Activated CD8-positive, alpha-beta memory T cell treated with anti-CD3 and anti-CD28 coated beads, Interleukin-2, amount 50 U/mL, for 24 hours (primary cell): ENCODE data around the gene POFUT2.

Experiments
- DNase-seq: peaks from one replicate; pipeline ENCODE4 v3.0.0-alpha.2; 2020; ENCODE audit errors: extremely low read depth

Gene POFUT2, protein sequence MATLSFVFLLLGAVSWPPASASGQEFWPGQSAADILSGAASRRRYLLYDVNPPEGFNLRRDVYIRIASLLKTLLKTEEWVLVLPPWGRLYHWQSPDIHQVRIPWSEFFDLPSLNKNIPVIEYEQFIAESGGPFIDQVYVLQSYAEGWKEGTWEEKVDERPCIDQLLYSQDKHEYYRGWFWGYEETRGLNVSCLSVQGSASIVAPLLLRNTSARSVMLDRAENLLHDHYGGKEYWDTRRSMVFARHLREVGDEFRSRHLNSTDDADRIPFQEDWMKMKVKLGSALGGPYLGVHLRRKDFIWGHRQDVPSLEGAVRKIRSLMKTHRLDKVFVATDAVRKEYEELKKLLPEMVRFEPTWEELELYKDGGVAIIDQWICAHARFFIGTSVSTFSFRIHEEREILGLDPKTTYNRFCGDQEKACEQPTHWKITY

DNA sequence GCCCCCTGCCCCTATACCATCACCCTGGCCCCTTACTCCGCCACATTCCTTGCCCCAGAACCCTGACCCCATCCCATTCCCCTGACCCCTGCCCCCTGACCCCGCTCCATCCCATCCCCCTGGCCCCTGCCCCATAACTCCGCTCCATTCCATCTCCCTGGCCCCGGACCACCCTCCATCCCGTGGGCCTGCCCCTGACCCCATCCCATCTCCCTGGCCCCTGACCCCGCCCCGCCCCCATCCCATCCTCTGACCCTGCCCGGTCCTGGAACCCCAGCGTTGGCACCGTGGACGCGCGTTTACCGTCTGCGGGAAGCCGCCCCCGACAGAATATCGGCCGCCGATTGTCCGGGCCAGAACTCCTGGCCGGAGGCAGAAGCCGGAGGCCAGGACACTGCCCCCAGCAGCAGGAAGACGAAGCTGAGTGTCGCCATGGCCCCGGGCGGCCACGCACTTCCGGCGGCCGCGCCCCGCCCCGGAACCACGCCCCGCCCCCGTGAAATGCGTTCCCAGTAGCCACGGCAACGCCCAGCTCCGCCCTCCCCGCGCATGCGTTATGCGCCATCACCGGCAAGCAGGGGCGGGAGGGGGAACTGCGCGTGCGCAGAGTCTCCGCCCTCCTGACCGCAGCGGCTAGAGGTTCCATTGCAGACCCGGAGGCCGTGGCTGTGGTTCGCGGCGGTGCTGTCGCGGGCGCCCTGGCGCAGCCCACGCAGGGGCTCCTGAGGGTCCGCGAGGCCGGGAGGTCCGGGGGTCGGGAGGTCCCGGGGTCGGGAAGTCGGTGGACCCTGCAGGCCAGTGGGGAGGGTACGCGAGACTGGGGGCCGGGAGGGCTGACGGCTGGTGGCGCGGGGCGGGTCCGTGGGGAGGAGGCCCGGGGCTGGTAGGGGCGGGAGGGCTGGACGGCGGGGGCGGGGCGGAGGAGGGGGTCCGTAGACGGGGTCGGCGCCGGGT lies at the start of gene POFUT2:
TSS of gene POFUT2 (minus strand) at position 458 of the 954 bp plus-strand sequence. CDS start at position 434, 24 bp downstream.
- peak; percentile 92 for DNase-seq

DNA sequence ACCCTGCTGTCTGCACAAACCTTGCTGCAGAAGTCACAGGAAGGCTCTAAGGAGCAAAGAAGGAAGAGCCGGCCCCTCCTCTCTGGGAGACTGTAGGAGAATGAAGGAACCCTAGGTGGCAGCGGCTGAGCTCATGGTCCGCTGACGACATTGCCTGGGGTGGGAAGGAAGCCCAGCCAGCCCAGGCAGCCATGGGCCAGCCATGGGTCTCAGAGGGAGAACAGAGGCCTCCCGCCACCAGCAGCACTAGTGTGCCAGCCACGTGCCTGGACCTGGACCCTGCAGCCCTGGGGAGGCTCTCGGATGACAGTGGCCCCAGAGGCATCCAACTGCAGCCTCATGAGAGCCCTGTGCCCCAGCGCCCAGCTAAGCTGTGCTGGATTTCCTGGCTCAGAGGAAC lies 49.2 kb upstream of the POFUT2 start:
- no peak for DNase-seq

DNA sequence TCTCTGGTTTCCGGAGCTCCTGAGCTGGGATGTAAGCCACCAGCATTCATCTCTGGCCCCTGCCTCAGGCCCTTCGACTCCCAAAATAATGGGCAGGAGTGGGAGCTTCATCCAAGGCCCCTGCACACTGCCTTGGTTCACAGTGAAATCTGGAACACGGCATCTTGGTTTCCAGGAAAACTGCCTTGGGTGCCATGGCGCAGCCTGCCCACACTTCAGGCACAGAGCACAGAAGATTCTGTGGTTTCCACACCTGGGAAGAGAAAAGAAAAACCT lies 48.8 kb upstream of the POFUT2 start:
- no peak for DNase-seq

DNA sequence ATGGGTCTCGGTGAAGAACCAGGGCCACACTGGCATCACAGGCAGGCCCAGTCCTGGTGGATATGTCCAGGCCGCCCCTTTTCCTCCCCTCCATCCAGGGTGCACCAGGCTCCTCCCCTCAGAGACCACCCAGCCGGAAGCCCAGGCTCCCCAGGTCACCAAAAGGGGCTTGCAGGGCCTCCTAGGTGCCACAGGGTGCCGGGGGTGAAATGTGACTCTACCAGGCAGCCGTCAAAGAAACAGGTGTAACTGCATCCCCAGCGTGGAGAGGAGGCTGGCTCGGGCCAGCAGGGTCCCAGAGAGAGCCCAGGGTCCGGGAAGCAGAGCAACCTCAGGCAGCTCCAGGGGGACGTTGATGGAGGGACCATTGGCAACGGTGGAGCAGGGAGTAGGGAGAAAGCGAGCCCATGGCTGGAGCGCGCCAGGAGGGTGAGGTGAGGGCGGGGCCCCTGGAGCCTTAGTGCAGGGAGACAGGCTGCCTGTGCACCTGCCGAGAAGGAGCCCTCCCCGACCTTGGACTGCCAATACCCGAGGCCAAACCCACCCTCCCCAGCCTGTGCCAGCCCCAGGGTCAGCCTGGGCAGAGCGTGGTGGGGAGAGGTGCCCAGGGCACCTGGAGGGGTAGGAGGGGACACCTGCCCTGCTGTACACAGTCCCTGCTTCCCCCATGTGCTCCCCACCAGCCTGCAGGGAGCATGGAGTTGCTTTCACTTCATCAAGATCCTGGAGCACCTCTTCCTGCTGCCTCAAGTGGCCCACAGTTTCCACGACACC lies 48.3 kb upstream of the POFUT2 start:
- no peak for DNase-seq

DNA sequence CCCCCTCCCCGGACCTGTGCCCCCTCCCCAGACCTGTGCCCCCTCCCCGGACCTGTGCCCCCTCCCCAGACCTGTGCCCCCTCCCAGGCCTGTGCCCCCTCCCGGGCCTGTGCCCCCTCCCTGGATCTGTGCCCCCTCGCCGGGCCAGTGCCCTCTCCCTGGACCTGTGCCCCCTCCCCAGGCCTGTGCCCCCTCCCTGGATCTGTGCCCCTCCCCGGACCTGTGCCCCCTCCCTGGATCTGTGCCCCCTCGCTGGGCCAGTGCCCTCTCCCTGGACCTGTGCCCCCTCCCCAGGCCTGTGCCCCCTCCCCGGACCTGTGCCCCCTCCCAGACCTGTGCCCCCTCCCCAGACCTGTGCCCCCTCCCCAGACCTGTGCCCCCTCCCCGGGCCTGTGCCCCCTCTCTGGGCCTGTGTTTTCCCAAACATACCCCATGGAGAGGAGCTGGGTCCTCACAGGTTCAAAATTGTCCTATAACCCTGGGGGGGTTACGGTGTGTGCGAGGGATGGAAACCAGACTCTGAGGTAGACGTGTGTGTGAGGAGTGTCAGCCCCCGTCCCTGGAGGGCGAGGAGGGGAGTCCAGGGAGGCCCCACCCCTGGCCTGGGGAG lies 47.6 kb upstream of the POFUT2 start:
- no peak for DNase-seq

DNA sequence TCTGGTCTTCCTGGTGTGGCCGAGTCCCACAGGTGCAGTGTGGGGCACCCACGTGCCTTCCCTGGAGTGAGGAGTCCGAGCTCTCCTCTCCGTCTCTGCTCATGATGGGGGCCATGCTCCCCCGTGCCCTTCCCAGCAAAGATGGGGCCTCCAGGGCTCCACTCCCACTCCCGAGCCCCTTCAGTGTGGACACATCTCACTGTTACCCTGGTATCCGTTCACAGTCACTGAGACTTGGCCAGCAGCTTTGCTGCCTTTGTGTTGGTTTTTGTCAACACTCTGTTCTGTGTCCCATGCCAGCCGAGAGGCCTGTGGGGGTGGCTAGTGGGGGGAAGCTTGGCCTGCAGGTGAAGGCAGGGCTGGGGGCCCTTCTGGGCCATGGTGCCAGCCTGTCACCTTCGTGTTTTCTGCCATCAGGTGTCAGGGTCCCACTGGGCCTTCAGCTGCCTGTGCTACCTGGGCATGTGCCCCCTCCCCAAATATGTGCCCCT lies 46.9 kb upstream of the POFUT2 start:
- no peak for DNase-seq

DNA sequence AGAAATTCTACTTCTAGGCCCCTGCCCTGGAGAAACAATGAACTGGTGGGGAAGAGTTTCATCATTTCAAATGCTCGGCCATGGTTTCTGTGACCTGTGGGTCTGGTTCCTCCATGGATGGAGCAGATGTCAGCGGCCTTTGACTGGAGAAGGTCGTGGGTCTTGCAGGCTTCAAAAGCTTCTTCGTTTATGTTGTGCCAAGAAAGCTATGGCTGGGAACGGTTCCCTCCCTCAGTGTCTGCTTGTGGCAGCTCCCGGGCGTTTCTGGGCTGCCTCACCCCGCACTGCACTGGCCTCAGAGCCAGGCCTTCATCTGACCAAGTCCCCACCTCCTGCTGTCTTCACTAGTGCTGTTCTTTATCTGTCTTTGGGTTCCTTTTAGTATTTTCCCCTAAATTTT lies 46.4 kb upstream of the POFUT2 start:
- no peak for DNase-seq

DNA sequence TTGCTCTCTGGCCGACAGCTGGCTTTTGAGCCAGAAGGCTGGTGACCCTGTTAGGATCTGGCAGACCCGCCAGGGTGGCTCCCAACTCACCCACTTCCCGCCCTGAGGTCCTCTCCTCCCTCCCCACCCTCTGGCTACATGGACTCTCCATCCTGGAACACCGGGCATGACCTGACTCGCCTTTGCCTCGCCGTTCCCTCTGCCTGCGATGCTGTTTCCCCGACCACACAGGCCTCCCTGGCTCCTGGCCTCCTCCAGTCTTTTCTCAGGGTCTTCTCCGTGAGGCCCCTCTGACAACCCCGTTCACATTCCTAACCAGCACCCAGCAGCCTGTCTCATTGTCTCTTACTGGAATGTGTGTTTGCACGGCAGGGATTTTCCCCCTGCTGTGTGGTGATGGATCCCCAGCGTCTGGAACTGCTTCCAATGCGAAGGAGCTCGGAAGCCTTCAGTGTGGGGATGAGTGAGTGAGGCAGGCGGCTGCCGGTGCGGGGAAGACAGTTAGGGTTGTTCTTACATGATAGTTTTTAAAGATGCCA lies 46.0 kb upstream of the POFUT2 start:
- DNase-seq, result no peak

DNA sequence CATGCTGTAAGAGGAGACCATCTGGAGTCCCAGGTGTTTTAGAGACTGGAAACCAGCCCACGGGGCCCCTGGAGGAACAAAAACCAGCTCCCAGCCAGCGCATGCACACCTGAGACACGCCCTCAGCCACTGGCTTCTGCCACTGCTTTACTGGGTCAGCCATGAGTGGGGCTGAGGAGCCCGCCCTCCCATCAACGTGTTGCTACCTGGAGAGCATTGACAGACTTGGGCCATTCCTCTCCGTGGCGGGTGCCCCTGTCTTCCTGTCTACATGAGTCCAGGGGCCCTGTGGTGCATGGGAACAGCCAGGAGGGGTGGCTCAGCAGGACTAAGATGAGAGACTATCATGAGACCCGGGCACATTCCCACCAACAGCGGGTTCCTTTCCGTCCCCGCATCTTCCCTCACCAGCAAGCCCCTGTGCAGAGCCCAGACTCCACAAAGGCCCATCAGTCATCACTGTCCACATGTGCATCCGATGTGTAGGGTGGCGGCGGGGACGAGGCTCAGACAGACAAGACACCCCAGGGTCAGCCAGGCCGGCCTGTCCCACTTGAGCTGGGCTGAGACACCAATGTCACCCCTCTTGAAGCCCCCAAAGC lies 45.4 kb upstream of the POFUT2 start:
- DNase-seq, result no peak

DNA sequence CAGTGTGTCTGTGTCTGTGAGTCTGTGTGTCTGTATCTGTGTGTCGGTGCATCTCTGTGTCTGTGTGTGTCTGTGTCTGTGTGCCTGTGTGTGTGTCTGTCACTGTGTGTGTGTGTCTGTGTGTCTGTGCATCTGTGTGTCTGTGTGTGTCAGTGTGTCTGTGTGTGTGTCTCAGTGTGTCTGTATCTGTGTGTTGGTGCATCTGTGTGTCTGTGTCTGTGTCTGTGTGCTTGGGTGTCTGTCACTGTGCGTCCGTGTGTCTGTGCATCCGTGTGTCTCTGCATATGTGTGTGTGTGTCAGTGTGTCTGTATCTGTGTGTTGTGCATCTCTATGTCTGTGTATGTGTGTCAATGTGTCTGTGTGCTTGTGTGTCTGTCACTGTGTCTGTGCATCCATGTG lies 44.7 kb upstream of the POFUT2 start:
- DNase-seq, result no peak

DNA sequence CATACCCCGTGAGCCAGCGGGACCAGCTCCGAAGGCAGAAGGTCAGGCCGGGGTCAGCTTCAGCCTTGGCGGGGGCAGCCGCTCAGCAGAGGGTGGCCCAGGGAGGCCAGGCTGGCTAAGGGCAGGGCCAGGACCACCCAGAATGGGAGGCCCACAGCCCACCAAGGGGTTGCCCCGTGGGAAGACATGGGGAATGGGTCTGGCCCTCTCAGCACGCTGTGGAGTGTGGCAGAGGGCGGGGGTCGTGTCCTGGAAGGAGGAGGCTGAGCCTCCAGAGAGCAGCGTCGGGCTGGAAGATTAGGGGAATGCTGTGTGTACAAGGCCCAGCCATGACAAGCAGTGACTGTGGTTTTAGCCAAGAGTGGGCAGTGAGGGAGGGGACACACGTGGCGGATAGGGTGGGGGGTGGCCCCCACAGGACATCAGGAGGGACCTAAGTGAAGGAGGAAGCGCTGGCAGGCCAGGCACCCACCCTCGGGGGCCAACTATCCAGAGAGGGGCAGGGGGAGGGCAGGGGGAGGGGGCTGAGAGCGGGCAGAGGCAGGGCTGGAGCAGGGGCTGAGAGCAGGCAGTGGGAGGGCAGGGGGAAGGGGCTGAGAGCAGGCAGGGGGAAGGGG lies 43.9 kb upstream of the POFUT2 start:
- no peak for DNase-seq

DNA sequence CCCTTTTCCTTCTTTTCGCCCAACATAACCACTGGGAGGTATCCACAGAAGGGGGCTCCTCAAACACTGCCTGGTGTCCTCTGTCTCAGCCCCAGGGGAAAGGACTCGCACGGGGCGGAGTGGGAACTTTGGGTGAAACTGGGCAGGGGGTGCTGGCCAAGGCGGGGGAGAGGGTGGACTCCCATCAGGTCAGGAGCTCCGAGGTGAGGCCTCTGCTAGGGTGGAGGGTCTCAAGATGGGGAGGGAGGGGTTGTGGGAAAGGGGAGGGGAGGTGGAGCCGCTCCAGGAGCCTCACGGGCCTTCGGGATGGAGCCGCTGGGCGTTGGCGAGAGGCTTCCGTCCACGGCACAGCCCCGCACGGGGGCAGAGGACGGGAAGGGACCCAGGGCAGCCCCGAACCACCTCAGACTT lies 43.2 kb upstream of the POFUT2 start:
- no peak for DNase-seq

DNA sequence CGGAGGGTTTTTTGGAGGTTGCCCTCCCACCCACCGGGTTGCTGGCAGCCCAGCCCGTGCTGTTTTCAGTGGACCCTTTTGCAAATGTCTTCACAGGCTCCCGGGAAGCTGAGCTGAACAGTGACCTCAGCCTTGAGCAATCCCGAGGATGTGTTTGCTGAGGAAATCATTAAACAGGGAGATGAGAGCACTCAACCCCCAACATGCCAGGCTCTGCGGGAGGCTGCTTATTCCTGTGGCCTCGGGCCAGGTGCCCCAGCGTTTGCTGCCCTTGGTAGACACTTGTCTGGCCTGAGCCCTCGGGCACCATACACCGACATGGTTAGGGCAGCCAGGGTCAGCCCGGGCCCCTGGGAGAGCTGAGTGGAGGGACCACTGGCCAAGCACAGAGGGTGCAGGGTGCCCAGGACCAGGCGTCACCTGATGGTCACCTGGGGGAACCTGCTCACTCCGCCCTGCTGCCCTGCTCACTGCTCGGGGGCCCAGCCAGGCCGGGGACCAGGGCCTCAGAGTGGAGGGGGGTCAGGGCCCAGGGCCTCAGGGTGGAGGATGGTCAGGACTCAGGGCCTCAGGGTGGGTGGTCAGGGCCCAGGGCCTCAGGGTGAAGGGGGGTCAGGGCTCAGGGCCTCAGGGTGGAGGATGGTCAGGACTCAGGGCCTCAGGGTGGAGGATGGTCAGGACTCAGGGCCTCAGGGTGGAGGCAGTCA lies 42.5 kb upstream of the POFUT2 start:
- no peak for DNase-seq

DNA sequence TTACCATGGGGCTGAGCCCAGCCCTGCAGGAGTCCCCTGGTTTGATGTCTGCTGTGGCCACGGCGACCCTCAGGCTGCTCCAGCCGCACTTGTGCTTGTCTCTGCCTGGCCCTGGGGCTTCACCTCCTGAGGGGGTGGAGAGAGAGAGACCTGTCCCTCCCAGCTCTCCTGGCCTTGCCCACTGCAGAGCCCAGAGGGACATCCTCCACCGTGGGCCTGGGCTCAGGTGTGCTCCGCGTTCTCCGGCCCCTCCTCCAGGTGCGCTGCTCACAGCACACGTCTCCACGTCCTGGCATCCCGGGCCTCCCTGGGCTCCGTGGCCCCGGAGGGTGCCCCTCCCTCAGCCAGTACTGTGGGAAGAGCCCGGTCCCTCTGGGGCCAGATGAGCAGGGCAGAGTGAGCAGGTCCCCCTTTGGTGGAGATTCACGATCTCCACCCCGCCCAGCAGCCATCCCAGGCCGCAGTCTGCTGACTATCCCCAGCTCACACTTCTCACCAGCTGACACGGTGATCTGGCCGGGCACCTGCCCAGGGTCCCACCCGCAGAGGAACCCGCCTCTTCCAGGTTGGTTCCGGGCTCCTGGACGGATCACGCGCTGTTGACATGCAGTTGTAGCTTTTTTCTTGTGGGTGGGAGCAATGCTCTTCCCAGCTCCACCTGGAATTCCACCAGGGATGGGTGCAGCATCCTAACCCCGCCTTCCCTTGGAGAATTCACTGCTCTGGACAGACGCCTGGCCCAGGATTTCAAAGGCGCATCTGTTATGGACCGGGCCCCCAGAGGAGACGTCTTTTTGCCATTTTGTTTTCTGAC lies 41.8 kb upstream of the POFUT2 start:
- DNase-seq, result no peak

DNA sequence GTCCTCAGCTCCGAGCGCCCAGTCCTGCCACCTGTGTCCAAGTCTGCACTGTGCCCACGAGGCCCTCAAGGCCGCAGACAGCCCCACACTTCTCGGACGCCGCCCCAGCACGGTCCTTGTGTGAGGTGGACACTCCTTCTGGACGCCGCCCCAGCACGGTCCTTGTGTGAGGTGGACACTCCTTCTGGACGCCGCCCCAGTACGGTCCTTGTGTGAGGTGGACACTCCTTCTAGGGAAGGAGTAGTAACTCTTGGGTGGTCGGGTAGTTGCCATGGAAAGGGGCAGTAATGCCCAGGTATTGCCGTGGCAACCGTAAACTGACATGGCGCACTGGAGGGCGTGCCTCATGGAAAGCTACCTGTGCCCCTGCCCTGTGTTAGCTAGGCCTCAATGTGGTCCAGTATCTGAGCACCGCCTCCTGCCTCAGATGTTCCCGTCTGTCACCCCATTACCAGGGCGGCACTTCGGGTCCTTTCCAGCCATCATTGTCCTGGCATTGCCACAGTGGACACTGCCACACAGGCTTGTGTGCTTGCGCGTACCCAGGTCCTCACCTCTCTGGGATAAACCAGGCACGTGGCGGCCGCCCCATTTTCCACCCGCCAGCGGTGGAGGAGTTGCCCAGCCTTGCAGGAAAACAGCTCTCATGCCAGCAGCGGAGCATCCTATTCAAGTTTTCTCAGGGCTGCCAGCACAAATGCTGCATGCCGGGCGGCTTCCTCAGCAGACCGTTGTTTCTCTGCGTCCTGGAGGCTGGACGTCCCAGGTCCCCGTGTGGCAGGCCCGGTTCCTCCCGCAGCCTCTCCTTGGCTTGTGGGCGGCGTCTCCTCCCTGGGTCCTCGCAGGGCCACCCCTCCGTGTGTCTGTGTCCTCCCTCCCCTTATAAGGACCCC lies 40.8 kb upstream of the POFUT2 start:
- no peak for DNase-seq

DNA sequence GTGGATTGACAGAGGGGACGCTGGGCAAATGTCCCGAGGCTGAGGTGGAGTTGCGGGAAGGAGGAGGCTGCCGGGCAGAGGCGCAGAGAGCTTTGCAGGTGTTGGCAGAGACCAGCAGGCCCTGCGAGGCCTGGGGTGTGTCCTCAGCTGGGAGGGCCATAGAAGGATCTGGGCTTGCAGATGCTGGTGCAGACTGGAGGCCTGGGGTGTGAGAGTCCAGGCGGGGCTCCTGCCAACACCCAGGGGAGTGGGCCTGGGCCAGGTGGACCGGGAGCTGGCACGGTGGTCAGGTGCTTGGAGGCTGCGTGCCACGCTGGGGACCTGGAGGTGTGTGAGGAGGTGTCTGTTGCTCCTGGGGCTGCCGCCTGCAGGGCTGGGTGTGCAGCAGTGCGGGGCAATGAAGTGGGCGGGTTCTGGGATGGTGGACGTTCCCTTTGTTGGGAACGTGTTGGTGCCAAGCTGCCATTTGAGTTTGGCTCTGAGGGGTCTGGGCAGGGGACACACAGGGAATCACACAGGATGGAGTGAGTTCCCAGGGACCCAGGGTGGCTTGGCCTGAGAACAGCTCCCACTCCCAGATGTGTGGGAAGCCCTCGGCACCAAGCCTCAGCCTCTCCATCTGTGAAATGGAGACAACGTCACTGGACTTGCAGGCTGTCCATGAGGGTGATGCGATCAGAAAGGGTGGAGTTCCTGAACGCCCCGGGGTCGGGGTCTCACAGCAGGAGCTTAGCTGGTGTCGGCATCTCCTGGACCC lies 39.9 kb upstream of the POFUT2 start:
- DNase-seq, result no peak

DNA sequence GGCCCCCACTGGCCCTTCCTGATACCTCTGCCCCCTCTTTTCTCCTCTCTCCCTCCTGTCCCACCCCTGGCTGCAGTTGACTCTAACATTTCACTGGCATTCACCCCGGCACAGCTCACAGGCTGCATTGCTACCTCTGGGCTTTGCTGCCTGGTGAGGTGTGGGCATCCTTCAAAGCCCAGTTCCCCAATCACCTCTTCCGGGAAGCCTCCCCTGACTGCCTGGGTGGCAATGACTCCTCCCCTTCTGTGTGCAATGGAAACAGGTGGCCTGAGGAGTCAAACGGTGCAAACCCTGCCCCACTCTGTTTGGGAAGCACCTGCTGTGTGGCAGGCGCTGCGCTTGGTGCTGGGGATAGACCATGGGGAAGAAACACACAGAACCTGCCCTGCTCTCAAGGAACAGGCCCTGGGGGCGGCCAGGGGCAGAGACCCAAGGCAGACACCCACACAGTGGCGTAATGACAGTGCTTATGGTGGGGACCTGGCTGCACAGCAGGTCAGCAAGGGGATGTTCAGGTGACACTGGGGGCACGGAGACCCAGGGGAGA lies 39.3 kb upstream of the POFUT2 start:
- DNase-seq, result no peak
